Astrocyte (in vitro differentiated cells and primary cell): Measurements from ENCODE around the gene IGDCC3. TPM values are rescaled to one million over a fixed set of nuclear protein-coding genes. Genes with fewer than 3 reads are reported as not detected.

ENCODE experiments used
- DNase-seq: peaks from one replicate; pipeline ENCODE4 v3.0.0-alpha.2; 2010; ENCODE audit warnings: low read depth
- FAIRE-seq: peaks from 2 replicates; lab custom pipeline; 2011; peaks lifted over from hg19 to GRCh38; lab: Jason Lieb, UNC
- H2AFZ ChIP-seq: 2 replicates; pipeline ENCODE4 v1.6.0; 2012; ENCODE audit warnings: low read depth, low read length, inconsistent platforms
- H3K27ac ChIP-seq: 2 replicates; pipeline ENCODE4 v1.5.1; 2011; ENCODE audit warnings: low read depth, low read length, inconsistent platforms
- H3K27me3 ChIP-seq: 2 replicates; pipeline ENCODE4 v1.6.0; 2011; ENCODE audit warnings: low read length, inconsistent platforms; ENCODE audit not compliant: insufficient read depth
- H3K36me3 ChIP-seq: 2 replicates; pipeline ENCODE4 v1.5.1; 2011; ENCODE audit warnings: low read length, inconsistent platforms; ENCODE audit not compliant: insufficient read depth
- H3K4me1 ChIP-seq: 2 replicates; pipeline ENCODE4 v1.5.1; 2011; ENCODE audit warnings: low read length, inconsistent platforms; ENCODE audit not compliant: insufficient read depth
- H3K4me2 ChIP-seq: 2 replicates; pipeline ENCODE4 v1.6.0; 2012; ENCODE audit warnings: low read length, inconsistent platforms
- H3K4me3 ChIP-seq: 2 replicates; pipeline ENCODE4 v1.5.1; 2011; ENCODE audit warnings: low read depth, mild to moderate bottlenecking, low read length, inconsistent platforms; ENCODE audit not compliant: insufficient read depth
- H3K79me2 ChIP-seq: 2 replicates; pipeline ENCODE4 v1.6.0; 2012; ENCODE audit warnings: mild to moderate bottlenecking, low read length, inconsistent platforms; ENCODE audit not compliant: insufficient read depth
- H3K9ac ChIP-seq: 2 replicates; pipeline ENCODE4 v1.6.0; 2012; ENCODE audit warnings: mild to moderate bottlenecking, low read length, inconsistent platforms
- H3K9me3 ChIP-seq: 2 replicates; pipeline ENCODE4 v1.5.1; 2012; ENCODE audit warnings: low read depth, mild to moderate bottlenecking, low read length, inconsistent platforms; ENCODE audit not compliant: insufficient read depth
- H4K20me1 ChIP-seq: 2 replicates; pipeline ENCODE4 v1.6.0; 2012; ENCODE audit warnings: low read length, inconsistent platforms; ENCODE audit not compliant: insufficient read depth
- H3K27ac Mint-ChIP-seq: one replicate; pipeline ENCODE4 v1.8.0; 2021; ENCODE audit warnings: mild to moderate bottlenecking, mixed read lengths; ENCODE audit not compliant: unreplicated experiment
- H3K27me3 Mint-ChIP-seq: one replicate; pipeline ENCODE4 v1.8.0; 2021; ENCODE audit warnings: low read depth, mixed read lengths; ENCODE audit not compliant: unreplicated experiment
- H3K36me3 Mint-ChIP-seq: one replicate; pipeline ENCODE4 v1.8.0; 2021; ENCODE audit warnings: low read depth, mixed read lengths; ENCODE audit not compliant: unreplicated experiment
- H3K4me1 Mint-ChIP-seq: one replicate; pipeline ENCODE4 v1.8.0; 2021; ENCODE audit warnings: low read depth, mixed read lengths; ENCODE audit not compliant: unreplicated experiment
- H3K4me3 Mint-ChIP-seq: one replicate; pipeline ENCODE4 v1.8.0; 2021; ENCODE audit warnings: mild to moderate bottlenecking, moderate library complexity, mixed read lengths; ENCODE audit not compliant: unreplicated experiment
- H3K9me3 Mint-ChIP-seq: one replicate; pipeline ENCODE4 v1.8.0; 2021; ENCODE audit warnings: mild to moderate bottlenecking, mixed read lengths; ENCODE audit not compliant: unreplicated experiment
- EZH2 ChIP-seq: IDR thresholded peaks from 2 replicates; pipeline ENCODE4 v1.6.1; 2012; ENCODE audit warnings: mild to moderate bottlenecking, low read length, inconsistent platforms; ENCODE audit not compliant: insufficient read depth
- total RNA-seq: library from RNA; stranded (reverse); gene quantifications from 2 replicates; pipeline ENCODE4 v1.2.1, GENCODE V29; 2021
- TF ChIP-seq, protein P1 (sequence below): IDR thresholded peaks from 2 replicates; pipeline ENCODE4 v1.5.1; 2011; ENCODE audit warnings: low read depth, mild to moderate bottlenecking, inconsistent platforms, low read length, moderate library complexity; ENCODE audit not compliant: insufficient read depth

The IGDCC3 gene
- total RNA-seq, 1 donor from 2014 or later: 11.0 TPM

DNA sequence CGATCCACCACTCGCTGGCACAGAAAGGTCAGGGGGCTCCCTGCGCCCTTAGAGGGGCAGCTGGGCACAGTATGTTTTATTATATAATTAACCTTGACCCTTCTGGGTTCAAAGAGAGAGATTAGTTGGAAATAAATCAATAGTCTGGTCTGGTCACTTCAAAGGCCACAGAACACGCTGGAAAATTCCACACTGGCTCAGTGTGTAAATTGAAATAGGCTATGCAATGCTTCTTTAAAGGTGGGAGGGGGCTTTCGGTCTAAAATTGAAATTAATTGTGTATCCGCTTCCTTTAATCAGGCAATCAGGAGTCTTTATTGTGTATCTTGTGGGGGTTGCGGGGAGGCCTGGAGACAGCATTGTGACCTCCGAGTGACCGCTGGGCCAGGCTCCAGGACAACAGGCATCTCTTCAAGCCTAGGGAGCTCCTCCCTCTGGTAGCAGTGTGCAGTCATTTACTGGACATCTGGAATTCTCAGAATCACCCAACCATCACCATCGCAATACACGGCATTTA is 65.3 kb downstream of the IGDCC3 start:
- H3K4me1 ChIP-seq: no peaks in the 10 kb centered on the region
- FAIRE-seq: no peak
- H3K4me3 Mint-ChIP-seq: no peak overlapping the region
- H3K79me2 ChIP-seq: no peaks in the 10 kb centered on the region
- H3K9ac ChIP-seq: no peak overlapping the region
- TF ChIP-seq EZH2: no peak
- TF ChIP-seq, protein P1, sequence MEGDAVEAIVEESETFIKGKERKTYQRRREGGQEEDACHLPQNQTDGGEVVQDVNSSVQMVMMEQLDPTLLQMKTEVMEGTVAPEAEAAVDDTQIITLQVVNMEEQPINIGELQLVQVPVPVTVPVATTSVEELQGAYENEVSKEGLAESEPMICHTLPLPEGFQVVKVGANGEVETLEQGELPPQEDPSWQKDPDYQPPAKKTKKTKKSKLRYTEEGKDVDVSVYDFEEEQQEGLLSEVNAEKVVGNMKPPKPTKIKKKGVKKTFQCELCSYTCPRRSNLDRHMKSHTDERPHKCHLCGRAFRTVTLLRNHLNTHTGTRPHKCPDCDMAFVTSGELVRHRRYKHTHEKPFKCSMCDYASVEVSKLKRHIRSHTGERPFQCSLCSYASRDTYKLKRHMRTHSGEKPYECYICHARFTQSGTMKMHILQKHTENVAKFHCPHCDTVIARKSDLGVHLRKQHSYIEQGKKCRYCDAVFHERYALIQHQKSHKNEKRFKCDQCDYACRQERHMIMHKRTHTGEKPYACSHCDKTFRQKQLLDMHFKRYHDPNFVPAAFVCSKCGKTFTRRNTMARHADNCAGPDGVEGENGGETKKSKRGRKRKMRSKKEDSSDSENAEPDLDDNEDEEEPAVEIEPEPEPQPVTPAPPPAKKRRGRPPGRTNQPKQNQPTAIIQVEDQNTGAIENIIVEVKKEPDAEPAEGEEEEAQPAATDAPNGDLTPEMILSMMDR: no peak
- no peak overlapping the region for H3K27ac ChIP-seq
- H3K27me3 ChIP-seq: peaks cover 3% of the 10 kb centered on the region
- H3K36me3 ChIP-seq: no peaks in the 10 kb centered on the region
- H3K36me3 Mint-ChIP-seq: no peaks in the 10 kb centered on the region
- H3K4me3 ChIP-seq: no peak overlapping the region
- DNase-seq: no peak
- H3K27ac Mint-ChIP-seq: no peak overlapping the region
- H3K4me2 ChIP-seq: no peak overlapping the region
- H2AFZ ChIP-seq: no peak overlapping the region
- peaks cover 6% of the 10 kb centered on the region for H3K4me1 Mint-ChIP-seq
- H3K27me3 Mint-ChIP-seq: peaks cover 8% of the 10 kb centered on the region
- H3K9me3 Mint-ChIP-seq: no peaks in the 10 kb centered on the region
- no peaks in the 10 kb centered on the region for H4K20me1 ChIP-seq
- no peaks in the 10 kb centered on the region for H3K9me3 ChIP-seq

DNA sequence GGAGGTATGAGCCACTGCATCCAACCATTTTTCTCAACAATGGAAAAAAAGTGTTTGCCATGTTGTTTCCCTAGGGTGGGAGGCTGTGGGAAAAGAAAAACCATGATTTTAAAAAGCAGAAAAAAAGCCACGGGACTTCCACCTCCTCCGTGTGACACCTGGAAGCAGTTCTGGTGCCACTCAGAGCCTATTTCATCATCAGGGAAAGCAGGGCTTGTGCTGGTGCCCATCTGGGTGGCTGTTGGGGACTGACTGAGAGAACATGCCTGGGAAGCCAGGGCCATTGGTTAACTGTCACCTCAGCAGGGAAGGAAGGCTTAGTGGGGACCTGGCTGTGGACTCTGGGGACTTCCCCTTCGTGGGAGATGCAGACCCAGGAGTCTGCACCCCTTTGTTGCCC is 66.0 kb downstream of the IGDCC3 start:
- peaks cover 8% of the 10 kb centered on the region for H3K27me3 Mint-ChIP-seq
- H3K27ac Mint-ChIP-seq: no peak overlapping the region
- H3K9me3 Mint-ChIP-seq: no peaks in the 10 kb centered on the region

More for the DNA sequence above, 66.0 kb downstream of the IGDCC3 start:
- Histone ChIP-seq H3K4me3 (no peak overlapping the region), H3K4me2 (no peak overlapping the region), H3K4me1 (no peaks in the 10 kb centered on the region), H3K27ac (no peak overlapping the region), H3K9ac (no peak overlapping the region), H2AFZ (no peak overlapping the region), H3K36me3 (no peaks in the 10 kb centered on the region), H3K27me3 (peaks cover 3% of the 10 kb centered on the region), H3K79me2 (no peaks in the 10 kb centered on the region), H4K20me1 (no peaks in the 10 kb centered on the region), H3K9me3 (no peaks in the 10 kb centered on the region)
- no peak for DNase-seq
- FAIRE-seq: no peak
- TF ChIP-seq, protein P1: no peak
- TF ChIP-seq EZH2: no peak
- Mint-ChIP-seq H3K4me1 (peaks cover 6% of the 10 kb centered on the region), H3K4me3 (no peak overlapping the region), H3K36me3 (no peaks in the 10 kb centered on the region)
